Breast epithelium (tissue), 3 donors: ENCODE results near the gene FHOD3.

Experiments used
- POLR2AphosphoS5 ChIP-seq, 3 donors: sonication (generic); formaldehyde crosslinking; IDR thresholded peaks; one replicate each; pipeline ENCODE4 v1.6.1; 2017; ENCODE audit warnings: antibody characterized with exemption in 3 of 3
- TF ChIP-seq, protein P1 (sequence below), 3 donors: fragments of 450-650 bp; IDR thresholded peaks; one replicate each; pipeline ENCODE4 v1.5.1; 2016 to 2017; ENCODE audit warnings: antibody characterized with exemption in 3 of 3, mild to moderate bottlenecking in 3 of 3, moderate library complexity in 3 of 3

GRCh38 chr18:36460324-36460850 is 162.9 kb downstream of the FHOD3 start:
- TF ChIP-seq, protein P1, sequence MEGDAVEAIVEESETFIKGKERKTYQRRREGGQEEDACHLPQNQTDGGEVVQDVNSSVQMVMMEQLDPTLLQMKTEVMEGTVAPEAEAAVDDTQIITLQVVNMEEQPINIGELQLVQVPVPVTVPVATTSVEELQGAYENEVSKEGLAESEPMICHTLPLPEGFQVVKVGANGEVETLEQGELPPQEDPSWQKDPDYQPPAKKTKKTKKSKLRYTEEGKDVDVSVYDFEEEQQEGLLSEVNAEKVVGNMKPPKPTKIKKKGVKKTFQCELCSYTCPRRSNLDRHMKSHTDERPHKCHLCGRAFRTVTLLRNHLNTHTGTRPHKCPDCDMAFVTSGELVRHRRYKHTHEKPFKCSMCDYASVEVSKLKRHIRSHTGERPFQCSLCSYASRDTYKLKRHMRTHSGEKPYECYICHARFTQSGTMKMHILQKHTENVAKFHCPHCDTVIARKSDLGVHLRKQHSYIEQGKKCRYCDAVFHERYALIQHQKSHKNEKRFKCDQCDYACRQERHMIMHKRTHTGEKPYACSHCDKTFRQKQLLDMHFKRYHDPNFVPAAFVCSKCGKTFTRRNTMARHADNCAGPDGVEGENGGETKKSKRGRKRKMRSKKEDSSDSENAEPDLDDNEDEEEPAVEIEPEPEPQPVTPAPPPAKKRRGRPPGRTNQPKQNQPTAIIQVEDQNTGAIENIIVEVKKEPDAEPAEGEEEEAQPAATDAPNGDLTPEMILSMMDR (IDR thresholded peaks at IDR 0.05): no peak
- TF ChIP-seq POLR2AphosphoS5 (IDR thresholded peaks at IDR 0.05): no peak
